ENCODE results near the gene SPOCK1.

Gene SPOCK1

GRCh38 chr5:137167187-137167586 lies 331.9 kb downstream of the SPOCK1 start:
- DNase-seq, result no peak
- Histone ChIP-seq H2BK120ac (ENCODE audit: low read depth, low read length) (no peak overlapping the region), H3K36me3 (ENCODE audit: control insufficient read depth in 1 of 2, insufficient read depth in 2 of 2, low read depth in 1 of 2, low read length in 2 of 2) (no peaks in the 10 kb centered on the region), H4K8ac (ENCODE audit: low read length) (no peak overlapping the region), H3K14ac (ENCODE audit: low read length in 2 of 2) (no peak overlapping the region), H3K27ac (ENCODE audit: low read length, poor library complexity, severe bottlenecking) (no peak overlapping the region), H2AK5ac (ENCODE audit: low read length, severe bottlenecking) (no peak overlapping the region), H2BK15ac (ENCODE audit: low read depth, poor library complexity, severe bottlenecking) (no peak overlapping the region), H3K23ac (ENCODE audit: low read length in 2 of 2) (no peak overlapping the region), H3K27me3 (ENCODE audit: control insufficient read depth in 1 of 2, insufficient read depth in 1 of 2, low read length in 2 of 2) (no peaks in the 10 kb centered on the region), H4K91ac (ENCODE audit: low read length) (no peak overlapping the region), H3K9me3 (ENCODE audit: control insufficient read depth, low read length) (no peaks in the 10 kb centered on the region), H2BK5ac (ENCODE audit: low read depth, low read length, poor library complexity, severe bottlenecking) (no peak overlapping the region), H3K4ac (ENCODE audit: low read depth in 1 of 2, low read length in 2 of 2) (no peak overlapping the region), H3K4me3 (ENCODE audit: insufficient read depth in 1 of 2, low read depth in 1 of 2, low read length in 2 of 2) (no peak overlapping the region), H3K18ac (ENCODE audit: low read depth in 1 of 2, low read length in 2 of 2) (no peak overlapping the region), H3K79me1 (replicated peaks; ENCODE audit: low read length, poor library complexity, severe bottlenecking) (no peaks in the 10 kb centered on the region), H2BK12ac (ENCODE audit: low read length in 2 of 2) (no peak overlapping the region), H3K4me1 (ENCODE audit: control insufficient read depth, insufficient read depth, low read depth, low read length) (no peaks in the 10 kb centered on the region), H2AFZ (ENCODE audit: low read depth, low read length) (no peak overlapping the region), H3K9ac (ENCODE audit: low read length) (no peak overlapping the region), H3K4me2 (ENCODE audit: low read length, poor library complexity, severe bottlenecking) (no peak overlapping the region)

- H2BK120ac ChIP-seq (ENCODE audit: low read depth, low read length), result no peak overlapping the region
- H2BK12ac ChIP-seq (ENCODE audit: low read length in 2 of 2), result no peak overlapping the region
- H3K79me1 ChIP-seq (replicated peaks; ENCODE audit: low read length, poor library complexity, severe bottlenecking), result no peaks in the 10 kb centered on the region
- WGBS, result 44% methylated on average over 1 of the region's 1 CpG
- H2AFZ ChIP-seq (ENCODE audit: low read depth, low read length), result no peak overlapping the region
- H3K18ac ChIP-seq (ENCODE audit: low read depth in 1 of 2, low read length in 2 of 2), result no peak overlapping the region
- no peak overlapping the region for H3K14ac ChIP-seq (ENCODE audit: low read length in 2 of 2)
- H3K4me3 ChIP-seq (ENCODE audit: insufficient read depth in 1 of 2, low read depth in 1 of 2, low read length in 2 of 2), result no peak overlapping the region
- no peak overlapping the region for H4K91ac ChIP-seq (ENCODE audit: low read length)
- H4K8ac ChIP-seq (ENCODE audit: low read length), result no peak overlapping the region
- H3K9me3 ChIP-seq (ENCODE audit: control insufficient read depth, low read length), result no peaks in the 10 kb centered on the region
- no peak for DNase-seq
- H2BK15ac ChIP-seq (ENCODE audit: low read depth, poor library complexity, severe bottlenecking), result no peak overlapping the region
- H2AK5ac ChIP-seq (ENCODE audit: low read length, severe bottlenecking), result no peak overlapping the region
- no peak overlapping the region for H3K9ac ChIP-seq (ENCODE audit: low read length)
- H3K27ac ChIP-seq (ENCODE audit: low read length, poor library complexity, severe bottlenecking), result no peak overlapping the region
- H3K4me2 ChIP-seq (ENCODE audit: low read length, poor library complexity, severe bottlenecking), result no peak overlapping the region
- H3K23ac ChIP-seq (ENCODE audit: low read length in 2 of 2), result no peak overlapping the region
- no peak overlapping the region for H3K4ac ChIP-seq (ENCODE audit: low read depth in 1 of 2, low read length in 2 of 2)
- no peaks in the 10 kb centered on the region for H3K36me3 ChIP-seq (ENCODE audit: control insufficient read depth in 1 of 2, insufficient read depth in 2 of 2, low read depth in 1 of 2, low read length in 2 of 2)
- H3K4me1 ChIP-seq (ENCODE audit: control insufficient read depth, insufficient read depth, low read depth, low read length), result no peaks in the 10 kb centered on the region
- H3K27me3 ChIP-seq (ENCODE audit: control insufficient read depth in 1 of 2, insufficient read depth in 1 of 2, low read length in 2 of 2), result no peaks in the 10 kb centered on the region
- no peak overlapping the region for H2BK5ac ChIP-seq (ENCODE audit: low read depth, low read length, poor library complexity, severe bottlenecking)
Measured at GRCh38 chr5:137164961-137165360, 334.2 kb downstream of the SPOCK1 start.

- Histone ChIP-seq H3K18ac (ENCODE audit: low read depth in 1 of 2, low read length in 2 of 2) (no peak overlapping the region), H3K27me3 (ENCODE audit: control insufficient read depth in 1 of 2, insufficient read depth in 1 of 2, low read length in 2 of 2) (no peaks in the 10 kb centered on the region), H2BK5ac (ENCODE audit: low read depth, low read length, poor library complexity, severe bottlenecking) (no peak overlapping the region), H3K4me3 (ENCODE audit: insufficient read depth in 1 of 2, low read depth in 1 of 2, low read length in 2 of 2) (no peak overlapping the region), H3K4me1 (ENCODE audit: control insufficient read depth, insufficient read depth, low read depth, low read length) (no peaks in the 10 kb centered on the region), H2BK120ac (ENCODE audit: low read depth, low read length) (no peak overlapping the region), H3K79me1 (replicated peaks; ENCODE audit: low read length, poor library complexity, severe bottlenecking) (no peaks in the 10 kb centered on the region), H3K23ac (ENCODE audit: low read length in 2 of 2) (no peak overlapping the region), H2AK5ac (ENCODE audit: low read length, severe bottlenecking) (no peak overlapping the region), H3K27ac (ENCODE audit: low read length, poor library complexity, severe bottlenecking) (no peak overlapping the region), H4K8ac (ENCODE audit: low read length) (no peak overlapping the region), H3K9me3 (ENCODE audit: control insufficient read depth, low read length) (no peaks in the 10 kb centered on the region), H3K36me3 (ENCODE audit: control insufficient read depth in 1 of 2, insufficient read depth in 2 of 2, low read depth in 1 of 2, low read length in 2 of 2) (no peaks in the 10 kb centered on the region), H3K4ac (ENCODE audit: low read depth in 1 of 2, low read length in 2 of 2) (no peak overlapping the region), H3K9ac (ENCODE audit: low read length) (no peak overlapping the region), H3K14ac (ENCODE audit: low read length in 2 of 2) (no peak overlapping the region), H2BK15ac (ENCODE audit: low read depth, poor library complexity, severe bottlenecking) (no peak overlapping the region), H2BK12ac (ENCODE audit: low read length in 2 of 2) (no peak overlapping the region), H3K4me2 (ENCODE audit: low read length, poor library complexity, severe bottlenecking) (no peak overlapping the region), H2AFZ (ENCODE audit: low read depth, low read length) (no peak overlapping the region), H4K91ac (ENCODE audit: low read length) (no peak overlapping the region)
- WGBS, result 50% methylated on average over 1 of the region's 1 CpG
- no peak for DNase-seq
Measured at GRCh38 chr5:137164536-137164935, 334.6 kb downstream of the SPOCK1 start.

GRCh38 chr5:137158691-137159090 lies 340.4 kb downstream of the SPOCK1 start:
- Histone ChIP-seq H3K9ac (ENCODE audit: low read length) (no peak overlapping the region), H2BK5ac (ENCODE audit: low read depth, low read length, poor library complexity, severe bottlenecking) (no peak overlapping the region), H2BK15ac (ENCODE audit: low read depth, poor library complexity, severe bottlenecking) (no peak overlapping the region), H2AK5ac (ENCODE audit: low read length, severe bottlenecking) (no peak overlapping the region), H3K4me3 (ENCODE audit: insufficient read depth in 1 of 2, low read depth in 1 of 2, low read length in 2 of 2) (no peak overlapping the region), H3K27me3 (ENCODE audit: control insufficient read depth in 1 of 2, insufficient read depth in 1 of 2, low read length in 2 of 2) (no peaks in the 10 kb centered on the region), H2BK120ac (ENCODE audit: low read depth, low read length) (no peak overlapping the region), H3K9me3 (ENCODE audit: control insufficient read depth, low read length) (no peaks in the 10 kb centered on the region), H3K4me1 (ENCODE audit: control insufficient read depth, insufficient read depth, low read depth, low read length) (no peaks in the 10 kb centered on the region), H3K23ac (ENCODE audit: low read length in 2 of 2) (no peak overlapping the region), H2BK12ac (ENCODE audit: low read length in 2 of 2) (no peak overlapping the region), H2AFZ (ENCODE audit: low read depth, low read length) (no peak overlapping the region), H3K4ac (ENCODE audit: low read depth in 1 of 2, low read length in 2 of 2) (no peak overlapping the region), H4K91ac (ENCODE audit: low read length) (no peak overlapping the region), H3K4me2 (ENCODE audit: low read length, poor library complexity, severe bottlenecking) (no peak overlapping the region), H3K79me1 (replicated peaks; ENCODE audit: low read length, poor library complexity, severe bottlenecking) (no peaks in the 10 kb centered on the region), H4K8ac (ENCODE audit: low read length) (no peak overlapping the region), H3K36me3 (ENCODE audit: control insufficient read depth in 1 of 2, insufficient read depth in 2 of 2, low read depth in 1 of 2, low read length in 2 of 2) (no peaks in the 10 kb centered on the region), H3K27ac (ENCODE audit: low read length, poor library complexity, severe bottlenecking) (no peak overlapping the region), H3K18ac (ENCODE audit: low read depth in 1 of 2, low read length in 2 of 2) (no peak overlapping the region), H3K14ac (ENCODE audit: low read length in 2 of 2) (no peak overlapping the region)
- DNase-seq, result no peak
- 80% methylated on average over 1 of the region's 2 CpGs for WGBS
